Measurements from ENCODE around the gene ASB14. TPM values are rescaled to one million over a fixed set of nuclear protein-coding genes. Genes with fewer than 3 reads are reported as not detected.

Gene ASB14
- total RNA-seq, 3 donors from 2014 or later = not detected

DNA sequence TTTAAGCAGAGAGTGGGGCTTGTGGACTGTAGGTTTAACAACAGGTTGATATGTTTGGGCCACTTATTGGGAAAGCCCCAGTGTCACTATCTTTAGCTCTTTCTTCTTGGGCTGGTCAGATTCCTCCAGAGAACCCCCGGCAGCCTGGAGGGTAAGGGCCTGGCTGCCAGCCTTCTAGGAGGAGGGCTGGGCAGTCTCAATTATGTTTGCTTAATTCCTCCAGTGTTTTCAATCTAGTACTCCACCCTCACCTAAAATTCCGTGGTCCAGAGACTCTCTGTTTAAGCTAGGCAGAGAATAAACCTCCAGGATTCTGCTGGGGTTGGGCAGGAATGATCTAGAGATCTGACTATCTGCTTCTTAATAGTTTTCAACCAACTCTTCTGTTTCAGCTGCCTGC lies 5.3 kb downstream of the ASB14 start:
- DNase-seq (no peak), ATAC-seq (no peak)
- no peak overlapping the region for H3K4me3 ChIP-seq
- intact Hi-C loops (cut with DNase I, micrococcal nuclease) = no loop called here
- TF ChIP-seq, protein P1, sequence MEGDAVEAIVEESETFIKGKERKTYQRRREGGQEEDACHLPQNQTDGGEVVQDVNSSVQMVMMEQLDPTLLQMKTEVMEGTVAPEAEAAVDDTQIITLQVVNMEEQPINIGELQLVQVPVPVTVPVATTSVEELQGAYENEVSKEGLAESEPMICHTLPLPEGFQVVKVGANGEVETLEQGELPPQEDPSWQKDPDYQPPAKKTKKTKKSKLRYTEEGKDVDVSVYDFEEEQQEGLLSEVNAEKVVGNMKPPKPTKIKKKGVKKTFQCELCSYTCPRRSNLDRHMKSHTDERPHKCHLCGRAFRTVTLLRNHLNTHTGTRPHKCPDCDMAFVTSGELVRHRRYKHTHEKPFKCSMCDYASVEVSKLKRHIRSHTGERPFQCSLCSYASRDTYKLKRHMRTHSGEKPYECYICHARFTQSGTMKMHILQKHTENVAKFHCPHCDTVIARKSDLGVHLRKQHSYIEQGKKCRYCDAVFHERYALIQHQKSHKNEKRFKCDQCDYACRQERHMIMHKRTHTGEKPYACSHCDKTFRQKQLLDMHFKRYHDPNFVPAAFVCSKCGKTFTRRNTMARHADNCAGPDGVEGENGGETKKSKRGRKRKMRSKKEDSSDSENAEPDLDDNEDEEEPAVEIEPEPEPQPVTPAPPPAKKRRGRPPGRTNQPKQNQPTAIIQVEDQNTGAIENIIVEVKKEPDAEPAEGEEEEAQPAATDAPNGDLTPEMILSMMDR (IDR thresholded peaks at IDR 0.05) = no peak
- no peaks in the 10 kb centered on the region for H3K9me3 ChIP-seq
- no peaks in the 10 kb centered on the region for H3K36me3 ChIP-seq (ENCODE audit: low read depth)
- H3K4me1 ChIP-seq (ENCODE audit: low read depth) = no peaks in the 10 kb centered on the region

DNA sequence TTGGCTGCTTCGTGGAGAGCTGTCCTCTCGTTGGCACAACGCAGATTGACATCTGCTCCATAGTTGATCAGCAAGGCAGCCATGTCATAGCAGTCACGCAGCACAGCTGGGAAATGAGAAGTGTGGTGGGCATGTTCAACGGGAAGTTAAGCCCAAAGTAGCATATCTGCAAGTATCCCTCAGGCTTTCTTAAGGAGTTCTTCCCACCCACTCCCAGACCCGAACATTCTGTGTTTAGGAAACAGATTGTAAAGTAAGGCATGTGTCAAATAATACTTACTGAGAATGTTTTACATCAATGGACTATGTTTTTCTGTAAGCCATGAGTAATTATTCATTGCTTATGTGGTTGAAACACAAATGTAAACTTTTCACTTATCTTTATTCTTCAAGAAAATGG lies 9.2 kb downstream of the ASB14 start:
- intact Hi-C loops (cut with DNase I, micrococcal nuclease) = no loop called here
- TF ChIP-seq, protein P1 (IDR thresholded peaks at IDR 0.05) = no peak
- Histone ChIP-seq H3K9me3 (peaks cover 5% of the 10 kb centered on the region), H3K4me1 (ENCODE audit: low read depth) (no peaks in the 10 kb centered on the region), H3K36me3 (ENCODE audit: low read depth) (no peaks in the 10 kb centered on the region), H3K4me3 (no peak overlapping the region)
- ATAC-seq (no peak), DNase-seq (no peak)

DNA sequence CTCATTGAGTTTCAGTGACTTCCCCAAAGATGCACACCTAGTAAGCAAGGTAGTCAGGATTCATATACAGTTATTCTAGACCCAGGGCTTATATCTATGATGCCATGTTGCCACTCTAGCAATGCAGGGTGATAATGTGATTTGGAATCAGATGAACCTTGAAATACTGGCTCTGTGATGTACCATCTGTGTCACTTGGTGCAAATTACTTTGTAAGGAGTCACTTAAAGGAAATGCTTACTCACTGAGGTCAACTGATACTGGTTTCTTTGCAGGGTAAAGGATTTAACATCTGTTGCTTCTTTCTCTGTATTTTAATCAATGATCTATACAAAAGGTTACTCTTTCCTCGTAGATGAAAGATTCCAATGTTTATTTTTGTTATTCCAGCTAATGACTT lies 10.8 kb downstream of the ASB14 start:
- no peak for ATAC-seq
- DNase-seq = no peak
- intact Hi-C loops (cut with DNase I, micrococcal nuclease) = no loop called here
- Histone ChIP-seq H3K9me3 (peaks cover 5% of the 10 kb centered on the region), H3K4me1 (ENCODE audit: low read depth) (no peaks in the 10 kb centered on the region), H3K36me3 (ENCODE audit: low read depth) (no peaks in the 10 kb centered on the region), H3K4me3 (no peak overlapping the region)
- TF ChIP-seq, protein P1 (IDR thresholded peaks at IDR 0.05) = no peak

DNA sequence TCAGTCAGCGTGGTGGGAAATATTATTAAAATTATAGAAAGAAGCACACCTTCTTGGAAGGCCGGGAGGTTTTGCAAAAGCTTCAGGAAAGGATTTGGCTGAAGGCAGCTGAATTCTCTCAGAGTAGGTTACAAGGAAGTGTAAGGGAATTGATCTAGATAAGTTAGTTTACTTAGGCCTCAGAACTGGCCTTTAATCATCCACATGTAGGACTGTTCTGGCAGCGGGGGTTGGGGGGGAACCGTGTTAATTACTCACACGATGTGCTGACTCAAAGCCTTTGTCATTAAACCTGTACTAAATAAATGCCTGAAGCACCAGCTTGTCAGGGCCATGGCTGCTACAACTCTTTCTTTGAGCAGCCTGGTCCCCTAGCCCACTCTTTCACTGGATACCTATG lies 12.8 kb downstream of the ASB14 start:
- TF ChIP-seq, protein P1 (IDR thresholded peaks at IDR 0.05) = no peak
- no peaks in the 10 kb centered on the region for H3K36me3 ChIP-seq (ENCODE audit: low read depth)
- H3K4me3 ChIP-seq = no peak overlapping the region
- peaks cover 5% of the 10 kb centered on the region for H3K9me3 ChIP-seq
- no peaks in the 10 kb centered on the region for H3K4me1 ChIP-seq (ENCODE audit: low read depth)
- no peak for DNase-seq
- no peak for ATAC-seq
- intact Hi-C loops (cut with DNase I, micrococcal nuclease) = no loop called here

DNA sequence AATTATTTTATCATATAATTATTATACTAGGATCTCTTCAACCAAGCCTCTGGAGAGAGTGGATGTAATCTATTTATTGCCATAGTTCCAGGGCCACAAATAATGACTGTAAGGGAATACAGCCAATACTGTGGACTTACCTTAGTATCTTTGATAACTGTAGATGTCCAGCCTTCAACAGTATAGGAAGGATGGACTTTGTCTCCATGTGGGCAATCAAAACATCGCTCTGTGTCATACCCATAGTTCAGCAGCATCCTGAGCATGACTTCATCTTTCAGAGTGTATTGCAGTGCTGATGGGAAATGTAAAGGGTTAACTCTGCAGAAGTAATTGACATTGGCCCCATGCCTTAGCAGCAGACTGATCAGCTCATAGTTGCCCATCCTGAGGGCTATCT lies 14.2 kb downstream of the ASB14 start:
- DNase-seq (no peak), ATAC-seq (no peak)
- intact Hi-C loops (cut with DNase I, micrococcal nuclease) = no loop called here
- Histone ChIP-seq H3K4me1 (ENCODE audit: low read depth) (no peaks in the 10 kb centered on the region), H3K4me3 (no peak overlapping the region), H3K36me3 (ENCODE audit: low read depth) (no peaks in the 10 kb centered on the region), H3K9me3 (peaks cover 5% of the 10 kb centered on the region)
- TF ChIP-seq, protein P1 (IDR thresholded peaks at IDR 0.05) = no peak

DNA sequence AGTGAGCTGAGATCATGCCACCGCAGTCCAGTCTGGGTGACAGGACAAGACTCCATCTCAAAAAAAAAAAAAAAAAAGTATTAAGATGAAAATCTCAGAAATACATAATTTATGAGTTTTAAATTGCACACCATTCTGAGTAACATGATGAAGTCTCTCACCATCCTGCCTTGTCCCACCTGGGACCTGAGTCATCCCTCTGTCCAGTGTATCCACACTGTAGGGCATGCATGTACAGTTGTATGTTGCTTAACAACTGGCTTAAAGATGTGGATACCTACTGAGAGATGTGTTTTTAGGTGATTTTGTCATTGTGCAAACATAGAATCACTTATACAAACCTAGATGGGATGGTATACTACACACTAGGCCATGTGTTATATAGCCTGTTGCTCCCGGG lies 17.1 kb downstream of the ASB14 start:
- intact Hi-C loops (cut with DNase I, micrococcal nuclease) = no loop called here
- ATAC-seq (no peak), DNase-seq (no peak)
- TF ChIP-seq, protein P1 (IDR thresholded peaks at IDR 0.05) = no peak
- Histone ChIP-seq H3K4me3 (no peak overlapping the region), H3K9me3 (peaks cover 5% of the 10 kb centered on the region), H3K36me3 (ENCODE audit: low read depth) (no peaks in the 10 kb centered on the region), H3K4me1 (ENCODE audit: low read depth) (no peaks in the 10 kb centered on the region)

All from mucosa of descending colon (tissue), 3 donors.